SK-N-MC (cell line): Measurements from ENCODE around the gene FN1.

ENCODE experiments used
- EZH2 ChIP-seq: fragments of 200-600 bp; sonication (generic); IDR thresholded peaks from one replicate; pipeline ENCODE4 v1.6.1; 2017; ENCODE audit warnings: antibody characterized with exemption
- FOXP2 ChIP-seq: optimal IDR thresholded peaks from 2 replicates; pipeline ENCODE3; 2011; ENCODE audit warnings: mild to moderate bottlenecking, moderate library complexity; ENCODE audit not compliant: insufficient read depth; ENCODE audit errors: extremely low read length, control extremely low read depth
- POLR2AphosphoS5 ChIP-seq: IDR thresholded peaks from 2 replicates; pipeline ENCODE4 v1.6.1; 2012; ENCODE audit warnings: mild to moderate bottlenecking, low read depth, low read length, borderline replicate concordance

- TF ChIP-seq EZH2 (no peak), POLR2AphosphoS5 (no peak), FOXP2 (no peak)
Measured at GRCh38 chr2:215451012-215451756, 15.3 kb upstream of the FN1 start.
